Gastrocnemius medialis (tissue), 4 donors: ENCODE data around the gene DNAJC28. TPM values are rescaled to one million over a fixed set of nuclear protein-coding genes. Genes with fewer than 3 reads are reported as not detected.
"Not testable (repeated sequence)": the region's sequence is repeated elsewhere in the genome, so short reads cannot be mapped to it uniquely, and the experiment has no call there.

Experiments
- ATAC-seq, 2 donors: fragments of 150-250 bp; one replicate each; pipeline ENCODE4 v1.9.1; 2016
- DNase-seq, 2 donors: peaks; one replicate each; pipeline ENCODE4 v3.0.0-alpha.2; 2019
- H3K27ac ChIP-seq, 4 donors: fragments of 200-600 bp; sonication (generic); 1 replicate in 1 of 4; 2 replicates in 3 of 4; pipeline ENCODE4 v1.5.1; 2016 to 2018; ENCODE audit warnings: mild to moderate bottlenecking in 2 of 4, moderate library complexity in 1 of 4
- H3K27me3 ChIP-seq, 3 donors: fragments of 200-600 bp; sonication (generic) in 2 of 3; 1 replicate in 1 of 3; 2 replicates in 2 of 3; pipeline versions ENCODE4 v1.5.1 to v1.6.0; 2016 to 2019; ENCODE audit warnings: mild to moderate bottlenecking in 1 of 3, moderate library complexity in 1 of 3
- H3K36me3 ChIP-seq, 2 donors: fragments of 200-600 bp; sonication (generic) in 1 of 2; one replicate each; pipeline ENCODE4 v1.5.1; 2017 to 2018
- H3K4me1 ChIP-seq, 2 donors: fragments of 200-600 bp; sonication (generic) in 1 of 2; one replicate each; pipeline ENCODE4 v1.5.1; 2016 to 2017; ENCODE audit warnings: mild to moderate bottlenecking in 2 of 2
- H3K4me3 ChIP-seq, 4 donors: fragments of 200-600 bp; sonication (generic) in 3 of 4; 1 replicate in 1 of 4; 2 replicates in 3 of 4; pipeline ENCODE4 v1.5.1; 2016 to 2019; ENCODE audit warnings: mild to moderate bottlenecking in 2 of 4
- H3K9me3 ChIP-seq, 3 donors: fragments of 200-600 bp; sonication (generic) in 2 of 3; 1 replicate in 1 of 3; 2 replicates in 2 of 3; pipeline ENCODE4 v1.5.1; 2016 to 2019
- POLR2A ChIP-seq, 2 donors: fragments of 450-650 bp; IDR thresholded peaks; one replicate each; pipeline ENCODE4 v1.6.1; 2017; ENCODE audit warnings: antibody characterized with exemption in 2 of 2, mild to moderate bottlenecking in 2 of 2, moderate library complexity in 2 of 2
- in situ Hi-C, 4 donors: fragments of 200-750 bp; cut with MboI; loops; one replicate each; pipeline versions ENCODE4 v1.15.0 to v1.8.0; 2017; ENCODE audit warnings: low sequenced_read_pairs in 4 of 4
- intact Hi-C: fragments of 100-400 bp; cut with DNase I; formaldehyde crosslinking; loops from one replicate; pipeline ENCODE4 v1.15.1; 2023; ENCODE audit warnings: low total_unique reads
- total RNA-seq, 4 donors: library from RNA; depleted of rRNA; stranded (reverse); fragments of >200 nt; gene quantifications; one replicate each; pipeline versions ENCODE4 v1.1.0 to v1.2.3, GENCODE V29; 2016
- TF ChIP-seq, protein P1 (sequence below), 5 experiments: fragments of 450-650 bp in 3 of 5; fragments of 200-600 bp in 2 of 5; sonication (generic) in 2 of 5; IDR thresholded peaks in 4 of 5; conservative IDR thresholded peaks in 1 of 5; 1 replicate in 4 of 5; 2 replicates in 1 of 5; pipeline ENCODE4 v1.5.1; 2016 to 2019; ENCODE audit warnings: antibody characterized with exemption in 5 of 5, mild to moderate bottlenecking in 3 of 5, moderate library complexity in 3 of 5

DNAJC28 gene
- total RNA-seq, 4 donors from 2014 or later = 1.5 to 3.4 (median 2.5) TPM

DNA sequence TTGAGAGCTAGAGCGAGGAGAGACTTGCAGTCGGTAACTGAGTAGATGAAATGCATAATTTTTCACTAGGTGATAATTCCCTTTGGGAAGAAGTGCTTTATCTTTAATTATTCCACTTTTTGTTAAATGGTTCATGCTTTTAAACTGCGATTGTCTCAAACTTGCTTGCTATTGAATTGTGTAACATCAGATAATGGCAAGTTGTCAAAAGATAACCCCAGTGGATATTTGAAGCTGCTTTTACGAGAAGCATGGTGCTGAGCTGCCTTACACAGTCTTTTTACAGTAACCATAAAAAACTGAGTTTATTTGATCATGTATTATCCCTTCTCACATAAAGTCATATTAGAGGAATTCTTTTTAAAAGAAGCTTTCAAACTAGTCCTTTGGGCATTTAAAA is 41.9 kb downstream of the DNAJC28 start:
- Histone ChIP-seq H3K9me3 (no peaks in the 10 kb centered on the region), H3K36me3 (peaks cover 0 to 6% of the 10 kb centered on the region in 2 donors), H3K27ac (no peak overlapping the region), H3K27me3 (no peaks in the 10 kb centered on the region), H3K4me1 (no peaks in the 10 kb centered on the region), H3K4me3 (no peak overlapping the region)
- intact Hi-C loops = loop anchor here (5.0 kb wide), 1 partner anchor 182 kb away; the partner anchor contains the start of gene IL10RB
- in situ Hi-C loops = loop anchor here (5.0 to 25.0 kb wide), 5 partner anchors 85 to 512 kb away; no protein-coding TSS in a partner anchor
- DNase-seq (no peak), ATAC-seq (no peak)
- no peak for TF ChIP-seq POLR2A (IDR thresholded peaks at IDR 0.05)
- TF ChIP-seq, protein P1, sequence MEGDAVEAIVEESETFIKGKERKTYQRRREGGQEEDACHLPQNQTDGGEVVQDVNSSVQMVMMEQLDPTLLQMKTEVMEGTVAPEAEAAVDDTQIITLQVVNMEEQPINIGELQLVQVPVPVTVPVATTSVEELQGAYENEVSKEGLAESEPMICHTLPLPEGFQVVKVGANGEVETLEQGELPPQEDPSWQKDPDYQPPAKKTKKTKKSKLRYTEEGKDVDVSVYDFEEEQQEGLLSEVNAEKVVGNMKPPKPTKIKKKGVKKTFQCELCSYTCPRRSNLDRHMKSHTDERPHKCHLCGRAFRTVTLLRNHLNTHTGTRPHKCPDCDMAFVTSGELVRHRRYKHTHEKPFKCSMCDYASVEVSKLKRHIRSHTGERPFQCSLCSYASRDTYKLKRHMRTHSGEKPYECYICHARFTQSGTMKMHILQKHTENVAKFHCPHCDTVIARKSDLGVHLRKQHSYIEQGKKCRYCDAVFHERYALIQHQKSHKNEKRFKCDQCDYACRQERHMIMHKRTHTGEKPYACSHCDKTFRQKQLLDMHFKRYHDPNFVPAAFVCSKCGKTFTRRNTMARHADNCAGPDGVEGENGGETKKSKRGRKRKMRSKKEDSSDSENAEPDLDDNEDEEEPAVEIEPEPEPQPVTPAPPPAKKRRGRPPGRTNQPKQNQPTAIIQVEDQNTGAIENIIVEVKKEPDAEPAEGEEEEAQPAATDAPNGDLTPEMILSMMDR (IDR thresholded peaks at IDR 0.05 in 4 of 5, conservative IDR thresholded peaks at IDR 0.05 in 1 of 5) = no peak

DNA sequence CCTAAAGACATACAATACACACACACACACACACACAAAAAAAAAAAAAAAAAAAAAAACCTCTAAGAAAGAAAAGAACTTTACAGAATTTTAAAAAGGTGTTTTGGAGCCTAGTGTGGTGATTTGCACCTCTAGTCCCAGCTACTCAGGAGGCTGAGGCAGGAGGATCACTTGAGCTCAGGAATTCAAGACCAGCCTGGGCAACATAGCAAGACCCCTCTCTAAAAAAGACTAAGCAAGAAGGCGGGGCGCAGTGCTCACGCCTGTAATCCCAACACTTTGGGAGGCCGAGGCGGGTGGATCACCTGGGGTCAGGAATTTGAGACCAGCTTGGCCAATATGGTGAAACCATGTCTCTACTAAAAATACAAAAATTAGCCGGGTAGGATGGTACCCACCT is 44.9 kb downstream of the DNAJC28 start:
- in situ Hi-C loops = loop anchor here (5.0 to 25.0 kb wide), 5 partner anchors 82 to 509 kb away; no protein-coding TSS in a partner anchor

DNA sequence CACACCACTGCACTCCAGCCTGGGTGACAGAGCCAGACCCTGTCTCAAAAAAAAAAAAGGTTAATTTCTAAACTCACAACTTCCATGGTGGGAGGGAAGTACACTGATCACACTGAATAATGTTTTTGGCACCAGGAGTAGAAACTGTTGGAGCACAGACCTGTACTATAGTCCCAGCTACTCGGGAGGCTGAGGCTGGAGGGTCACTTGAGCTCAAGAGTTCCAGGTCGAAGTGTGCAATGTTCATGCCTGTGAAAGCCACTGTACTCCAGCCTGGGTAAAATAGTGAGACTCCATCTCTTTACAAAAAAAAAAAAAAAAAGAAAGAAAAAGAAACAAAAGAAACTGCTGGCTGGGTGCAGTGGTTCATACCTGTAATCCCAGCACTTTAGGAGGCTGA is 47.0 kb downstream of the DNAJC28 start:
- intact Hi-C loops = loop anchor here (5.0 kb wide), 1 partner anchor 42 kb away; the partner anchor contains the start of gene IFNGR2
- in situ Hi-C loops = loop anchor here in 3 of 4 donors (5.0 to 25.0 kb wide), 5 partner anchors 80 to 507 kb away; no protein-coding TSS in a partner anchor

More for the DNA sequence above, 44.9 kb downstream of the DNAJC28 start:
- not testable (repeated sequence) for H3K4me3 ChIP-seq, ATAC-seq, H3K36me3 ChIP-seq, H3K27me3 ChIP-seq, H3K27ac ChIP-seq, DNase-seq, H3K9me3 ChIP-seq, H3K4me1 ChIP-seq
- intact Hi-C loops = loop anchor here (5.0 kb wide), 1 partner anchor 179 kb away; the partner anchor contains the start of gene IL10RB

DNA sequence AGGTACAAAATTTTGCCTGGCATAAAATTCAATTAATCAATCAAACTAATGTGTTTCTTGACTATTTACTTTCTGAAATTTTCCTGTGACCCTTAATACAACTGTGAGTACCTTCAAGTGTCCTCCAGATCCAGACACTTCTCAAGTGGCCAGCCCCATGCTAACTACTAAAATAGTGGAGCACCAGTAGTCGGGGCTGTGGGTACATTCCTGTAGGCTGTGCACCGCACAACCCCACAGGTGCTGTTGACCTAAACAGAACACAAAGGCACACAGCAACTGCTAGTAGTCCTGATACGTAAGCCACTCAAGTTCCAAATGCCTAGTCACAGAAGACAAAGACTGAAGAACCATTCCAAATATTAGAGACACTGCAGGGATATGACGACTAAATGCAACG is 48.3 kb downstream of the DNAJC28 start:
- ATAC-seq (peak in 1 of 2 donors; percentile 22), DNase-seq (no peak)
- Histone ChIP-seq H3K27me3 (no peaks in the 10 kb centered on the region), H3K36me3 (peaks cover 0 to 8% of the 10 kb centered on the region in 2 donors), H3K27ac (peak overlapping the region in 2 of 4 donors; percentile 29 to 34), H3K4me3 (no peak overlapping the region), H3K9me3 (no peaks in the 10 kb centered on the region), H3K4me1 (peaks cover 0 to 3% of the 10 kb centered on the region in 2 donors)
- no peak for TF ChIP-seq POLR2A (IDR thresholded peaks at IDR 0.05)
- TF ChIP-seq, protein P1 (IDR thresholded peaks at IDR 0.05 in 4 of 5, conservative IDR thresholded peaks at IDR 0.05 in 1 of 5) = no peak
- in situ Hi-C loops = loop anchor here in 3 of 4 donors (5.0 to 25.0 kb wide), 5 partner anchors 78 to 506 kb away; no protein-coding TSS in a partner anchor
- intact Hi-C loops = loop anchor here (5.0 kb wide), 1 partner anchor 41 kb away; the partner anchor contains the start of gene IFNGR2

More for the DNA sequence above, 47.0 kb downstream of the DNAJC28 start:
- ATAC-seq = no peak
- DNase-seq = no peak
- H3K27me3 ChIP-seq = no peaks in the 10 kb centered on the region
- no peak for TF ChIP-seq POLR2A (IDR thresholded peaks at IDR 0.05)
- TF ChIP-seq, protein P1 (IDR thresholded peaks at IDR 0.05 in 4 of 5, conservative IDR thresholded peaks at IDR 0.05 in 1 of 5) = no peak
- peaks cover 0 to 3% of the 10 kb centered on the region in 2 donors for H3K4me1 ChIP-seq
- H3K9me3 ChIP-seq = no peaks in the 10 kb centered on the region
- H3K4me3 ChIP-seq = no peak overlapping the region
- no peaks in the 10 kb centered on the region for H3K36me3 ChIP-seq
- peak overlapping the region; percentile 17 to 31 (median 28) for H3K27ac ChIP-seq
